Heart left ventricle (tissue), 16 donors: ENCODE measurements around the gene SIGMAR1. TPM values are rescaled to one million over a fixed set of nuclear protein-coding genes. Genes with fewer than 3 reads are reported as not detected.

ENCODE experiments used
- ATAC-seq, 4 donors: fragments of 200-7000 bp; cut with Tn5 transposase; one replicate each; pipeline ENCODE4 v1.9.1; 2020 to 2022; ENCODE audit warnings: moderate library complexity in 4 of 4, mild to moderate bottlenecking in 3 of 4, moderate number of reproducible peaks in 1 of 4
- DNase-seq, 5 donors: peaks; one replicate each; pipeline ENCODE4 v3.0.0-alpha.2; 2020
- H3K27ac ChIP-seq, 12 donors: fragments of 200-600 bp; sonication (generic) in 4 of 12; one replicate each; pipeline versions ENCODE4 v1.5.0 to v1.8.0; 2016 to 2022; ENCODE audit warnings: mild to moderate bottlenecking in 2 of 12
- H3K27me3 ChIP-seq, 9 donors: fragments of 200-600 bp; sonication (generic) in 2 of 9; one replicate each; pipeline versions ENCODE4 v1.5.1 to v1.8.0; 2016 to 2022; ENCODE audit warnings: mild to moderate bottlenecking in 3 of 9
- H3K36me3 ChIP-seq, 9 donors: fragments of 200-600 bp; sonication (generic) in 2 of 9; one replicate each; pipeline versions ENCODE4 v1.5.0 to v1.8.0; 2018 to 2022; ENCODE audit warnings: mild to moderate bottlenecking in 2 of 9
- H3K4me1 ChIP-seq, 12 donors: fragments of 200-600 bp; sonication (generic) in 4 of 12; one replicate each; pipeline versions ENCODE4 v1.5.0 to v1.8.0; 2016 to 2022; ENCODE audit warnings: mild to moderate bottlenecking in 3 of 12
- H3K4me3 ChIP-seq, 12 donors: fragments of 200-600 bp; sonication (generic) in 4 of 12; one replicate each; pipeline versions ENCODE4 v1.5.0 to v1.8.0; 2017 to 2022; ENCODE audit warnings: mild to moderate bottlenecking in 9 of 12, moderate library complexity in 4 of 12
- H3K9me3 ChIP-seq, 12 donors: fragments of 200-600 bp; sonication (generic) in 4 of 12; one replicate each; pipeline versions ENCODE4 v1.5.0 to v1.8.0; 2016 to 2022; ENCODE audit warnings: mild to moderate bottlenecking in 1 of 12
- POLR2A ChIP-seq, 2 donors: fragments of 450-650 bp; IDR thresholded peaks; one replicate each; pipeline ENCODE4 v1.6.1; 2017; ENCODE audit warnings: antibody characterized with exemption in 2 of 2, mild to moderate bottlenecking in 2 of 2, moderate library complexity in 2 of 2
- WGBS, 4 donors: extraction: QIAGEN DNeasy Blood & Tissue Kit in 2 of 4; methylation state at CpG; one replicate each; pipeline versions ENCODE4 v1.1.5 to v1.1.7; 2013 to 2018; 5-methylcytosine and 5-hydroxymethylcytosine counted together
- intact Hi-C, 10 donors: fragments of 100-400 bp; cut with DNase I; formaldehyde crosslinking; loops; one replicate each; pipeline versions ENCODE4 v1.11.1 to v1.14.2; 2022
- polyA plus RNA-seq, 2 donors: library from polyadenylated mRNA; stranded (reverse); fragments of 200-250 nt; gene quantifications; one replicate each; pipeline ENCODE4 v1.2.3, GENCODE V29; 2013
- total RNA-seq, 9 donors: library from RNA; depleted of rRNA in 2 of 9; stranded (reverse); fragments of >200 nt in 2 of 9; fragmentation: NEBNext Ultra II Directional in 3 of 9; extraction: Animal tissue kit (Norgen Biotek cat#: 25700) in 3 of 9; gene quantifications; one replicate each; pipeline versions ENCODE4 v1.1.0 to v1.2.4, GENCODE V29; 2016 to 2023
- TF ChIP-seq, protein P1 (sequence below), 12 donors: fragments of 200-600 bp; sonication (generic) in 4 of 12; IDR thresholded peaks; one replicate each; pipeline versions ENCODE4 v1.5.0 to v1.8.0; 2018 to 2022; ENCODE audit warnings: antibody characterized with exemption in 12 of 12, mild to moderate bottlenecking in 5 of 12
- donor health status: ischemic (EF 13 %, LVEDD 7.1; RV severe dilation, severe dysfunction).
- donor health status: healthy with polysubstance abuse.
- donor health status: DM: no; HTN: yes; CAD: no.
- donor health status: DM: no; HTN: no; CAD: no.
- donor health status: ischemic (EF 25% LVEDD 6.9; RV normal size, moderate dysfunction).
- donor health status: ischemic (EF 25% LVEDD 5.7; RV mildly dilated, moderate dysfunction).
- donor health status: healthy.
- donor health status: DM: yes; HTN: yes; CAD: no.
- donor health status: ischemic (EF 35%, LVEDD 5.7; RV mildly dilated, moderate dysfunction).
- donor health status: nonischemic (EF 11% LVEDD 7.7; RV severe dilation, severe dysfunction).
- donor health status: DM: yes; HTN: yes; CAD: no.
- donor health status: PGD.
- donor health status: ischemic (EF 29% LVEDD 5.4; RV normal size, mild dysfunction).
- donor health status: nonischemic (EF 23%, LVEDD 6.1; RV moderate dilation, normal function).

The SIGMAR1 gene
- total and polyA plus RNA-seq, 11 donors: 17.0 to 55.3 (median 24.9) TPM

DNA sequence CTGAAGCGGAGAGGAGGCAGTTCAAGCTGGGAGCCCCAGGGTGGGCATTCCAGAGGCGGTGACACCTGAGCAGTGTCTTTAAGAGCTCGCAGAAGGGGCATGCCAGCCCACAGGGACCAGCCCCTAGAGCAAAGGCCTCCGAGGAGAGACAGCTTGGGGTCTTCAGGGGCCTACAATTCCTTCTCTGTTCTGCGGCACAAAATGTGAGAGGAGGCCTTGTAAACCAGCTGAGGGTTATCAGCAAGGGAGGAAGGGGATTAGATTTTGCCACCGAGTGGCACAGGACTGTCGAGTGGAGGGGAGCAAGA, 505 bp upstream of the SIGMAR1 start:
- ATAC-seq: no peak
- H3K4me1 ChIP-seq: peaks cover 0 to 27% (median 19%) of the 10 kb centered on the region in 12 donors
- 18 to 32% (median 23%) methylated on average over 6 to 7 of the region's 7 CpGs for WGBS, 4 donors

DNA sequence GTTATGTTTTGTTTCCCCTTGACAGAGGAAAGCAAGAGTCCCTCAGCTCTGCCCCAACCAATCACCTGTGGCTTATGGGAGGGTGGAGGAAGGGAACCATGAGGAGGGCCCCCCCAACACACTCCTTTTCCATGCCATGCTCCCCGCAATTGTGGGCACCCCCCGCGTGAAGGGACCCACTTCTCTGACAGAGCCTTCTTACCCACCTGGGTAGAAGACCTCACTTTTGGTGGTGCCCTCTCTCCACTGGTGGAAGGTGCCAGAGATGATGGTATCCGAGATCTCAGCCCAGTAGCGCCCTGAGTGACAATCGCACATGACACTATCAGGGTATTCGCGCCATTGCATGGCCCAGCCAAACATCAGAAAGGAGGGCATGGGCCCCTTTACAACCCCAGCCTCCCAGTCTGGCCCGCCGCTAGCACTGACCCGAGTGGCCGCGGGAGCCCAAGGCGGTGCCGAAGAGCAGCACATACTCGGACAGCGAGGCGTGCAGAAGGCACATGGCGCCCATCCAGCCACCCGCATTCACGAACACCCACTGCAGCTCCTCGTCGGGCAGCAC, 714 bp downstream of the SIGMAR1 start:
- DNase-seq: peak in 1 of 5 donors; percentile 56
- Histone ChIP-seq H3K27me3 (no peaks in the 10 kb centered on the region), H3K36me3 (peaks cover 0 to 8% (median 0%) of the 10 kb centered on the region in 9 donors), H3K4me1 (peaks cover 0 to 27% (median 19%) of the 10 kb centered on the region in 12 donors), H3K27ac (peak overlapping the region; percentile 41 to 93 (median 86)), H3K9me3 (no peaks in the 10 kb centered on the region), H3K4me3 (peak overlapping the region; percentile 39 to 83 (median 74))
- WGBS, 4 donors: 5 to 9% (median 8%) methylated on average over 18 to 23 of the region's 23 CpGs
- ATAC-seq: peak in 1 of 4 donors; percentile 1
- intact Hi-C loops: no loop called here
- TF ChIP-seq POLR2A (IDR thresholded peaks at IDR 0.05): no peak
- TF ChIP-seq, protein P1, sequence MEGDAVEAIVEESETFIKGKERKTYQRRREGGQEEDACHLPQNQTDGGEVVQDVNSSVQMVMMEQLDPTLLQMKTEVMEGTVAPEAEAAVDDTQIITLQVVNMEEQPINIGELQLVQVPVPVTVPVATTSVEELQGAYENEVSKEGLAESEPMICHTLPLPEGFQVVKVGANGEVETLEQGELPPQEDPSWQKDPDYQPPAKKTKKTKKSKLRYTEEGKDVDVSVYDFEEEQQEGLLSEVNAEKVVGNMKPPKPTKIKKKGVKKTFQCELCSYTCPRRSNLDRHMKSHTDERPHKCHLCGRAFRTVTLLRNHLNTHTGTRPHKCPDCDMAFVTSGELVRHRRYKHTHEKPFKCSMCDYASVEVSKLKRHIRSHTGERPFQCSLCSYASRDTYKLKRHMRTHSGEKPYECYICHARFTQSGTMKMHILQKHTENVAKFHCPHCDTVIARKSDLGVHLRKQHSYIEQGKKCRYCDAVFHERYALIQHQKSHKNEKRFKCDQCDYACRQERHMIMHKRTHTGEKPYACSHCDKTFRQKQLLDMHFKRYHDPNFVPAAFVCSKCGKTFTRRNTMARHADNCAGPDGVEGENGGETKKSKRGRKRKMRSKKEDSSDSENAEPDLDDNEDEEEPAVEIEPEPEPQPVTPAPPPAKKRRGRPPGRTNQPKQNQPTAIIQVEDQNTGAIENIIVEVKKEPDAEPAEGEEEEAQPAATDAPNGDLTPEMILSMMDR (IDR thresholded peaks at IDR 0.05): no peak

More for the DNA sequence above, 505 bp upstream of the SIGMAR1 start:
- H3K9me3 ChIP-seq: no peaks in the 10 kb centered on the region
- intact Hi-C loops: no loop called here
- H3K36me3 ChIP-seq: peaks cover 0 to 8% (median 0%) of the 10 kb centered on the region in 9 donors
- H3K4me3 ChIP-seq: peak overlapping the region; percentile 12 to 83 (median 74)
- no peaks in the 10 kb centered on the region for H3K27me3 ChIP-seq
- H3K27ac ChIP-seq: peak overlapping the region; percentile 41 to 93 (median 86)
- no peak for DNase-seq
- no peak for TF ChIP-seq POLR2A (IDR thresholded peaks at IDR 0.05)

DNA sequence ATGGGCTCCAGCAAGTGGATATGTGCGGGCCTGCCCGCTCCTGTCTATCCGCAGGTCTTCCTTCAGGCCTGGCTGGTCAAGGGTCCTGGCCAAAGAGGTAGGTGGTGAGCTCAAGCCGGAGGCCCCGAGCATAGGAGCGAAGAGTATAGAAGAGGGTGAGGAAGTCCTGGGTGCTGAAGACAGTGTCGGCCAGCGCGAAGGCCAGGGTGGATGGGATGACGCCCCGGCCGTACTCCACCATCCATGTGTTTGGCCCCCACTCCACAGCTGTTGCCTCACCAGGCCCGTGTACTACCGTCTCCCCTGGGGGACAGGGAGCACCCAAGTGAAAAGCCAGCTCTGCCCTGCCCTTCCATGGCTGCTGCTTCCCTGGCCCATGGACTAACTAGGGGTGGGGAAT, 2.0 kb downstream of the SIGMAR1 start:
- Histone ChIP-seq H3K27me3 (peaks cover 0 to 3% (median 0%) of the 10 kb centered on the region in 9 donors), H3K27ac (no peak overlapping the region), H3K36me3 (peaks cover 0 to 8% (median 0%) of the 10 kb centered on the region in 9 donors), H3K4me1 (peaks cover 0 to 27% (median 19%) of the 10 kb centered on the region in 12 donors), H3K9me3 (no peaks in the 10 kb centered on the region), H3K4me3 (no peak overlapping the region)
- intact Hi-C loops: loop anchor here in 3 of 10 donors (2.0 kb wide), 1 partner anchor 23 kb away; the partner anchor contains the start of gene RPP25L (in 3 of the 3)
- ATAC-seq (no peak), DNase-seq (no peak)
- WGBS, 4 donors: 91 to 94% (median 92%) methylated on average over 14 of the region's 14 CpGs
- TF ChIP-seq, protein P1 (IDR thresholded peaks at IDR 0.05): no peak
- no peak for TF ChIP-seq POLR2A (IDR thresholded peaks at IDR 0.05)

DNA sequence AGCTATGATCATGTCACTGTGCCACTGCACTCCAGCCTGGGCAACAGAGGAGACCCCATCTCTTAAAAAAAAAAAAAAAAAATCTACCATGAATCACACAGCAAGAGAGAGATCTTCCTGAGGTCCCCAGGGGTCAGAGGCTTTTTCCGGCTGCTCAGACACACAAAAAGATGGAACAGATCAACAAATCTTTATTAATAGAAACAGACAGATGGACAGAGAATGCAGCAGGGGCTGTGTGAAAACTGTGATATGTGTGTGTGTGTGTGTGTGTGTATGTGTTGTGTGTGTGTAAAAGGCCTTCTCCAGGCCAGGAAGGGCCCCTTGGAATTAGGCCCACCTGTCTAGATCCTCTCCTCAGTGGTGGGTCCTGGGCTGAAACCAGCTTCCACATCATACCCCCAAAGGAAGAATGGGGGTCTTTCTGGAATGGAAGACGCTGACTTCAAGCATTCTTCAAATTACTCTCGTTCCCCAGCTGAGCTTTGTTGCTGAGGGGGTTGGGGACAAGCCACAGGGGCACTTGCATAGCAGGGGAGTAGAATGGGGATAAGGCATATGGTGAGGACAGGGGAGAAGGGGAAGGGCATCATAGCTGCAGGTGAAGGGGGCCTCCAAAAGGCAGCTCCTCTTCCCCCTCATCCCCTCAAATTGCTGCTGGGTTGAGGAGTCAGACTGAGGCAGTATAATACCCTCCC, 2.9 kb downstream of the SIGMAR1 start:
- ATAC-seq: no peak
- 64 to 83% (median 75%) methylated on average over 3 of the region's 3 CpGs for WGBS, 4 donors
- H3K36me3 ChIP-seq: peaks cover 0 to 8% (median 0%) of the 10 kb centered on the region in 9 donors
- no peak for TF ChIP-seq POLR2A (IDR thresholded peaks at IDR 0.05)
- TF ChIP-seq, protein P1 (IDR thresholded peaks at IDR 0.05): no peak
- H3K9me3 ChIP-seq: no peaks in the 10 kb centered on the region
- no peak overlapping the region for H3K4me3 ChIP-seq
- intact Hi-C loops: loop anchor here in 3 of 10 donors (2.0 kb wide), 1 partner anchor 22 kb away; the partner anchor contains the start of gene RPP25L (in 3 of the 3)
- H3K27me3 ChIP-seq: peaks cover 0 to 11% (median under 1%) of the 10 kb centered on the region in 9 donors
- no peak for DNase-seq
- H3K4me1 ChIP-seq: peaks cover 0 to 27% (median 19%) of the 10 kb centered on the region in 12 donors
- H3K27ac ChIP-seq: no peak overlapping the region
